Gastrocnemius medialis (tissue), 4 donors: Measurements from ENCODE around the gene ERFL.

Source experiments
- POLR2A ChIP-seq, 2 donors: fragments of 450-650 bp; IDR thresholded peaks; one replicate each; pipeline ENCODE4 v1.6.1; 2017; ENCODE audit warnings: antibody characterized with exemption in 2 of 2, mild to moderate bottlenecking in 2 of 2, moderate library complexity in 2 of 2
- TF ChIP-seq, protein P1 (sequence below), 5 experiments: fragments of 450-650 bp in 3 of 5; fragments of 200-600 bp in 2 of 5; sonication (generic) in 2 of 5; IDR thresholded peaks in 4 of 5; conservative IDR thresholded peaks in 1 of 5; 1 replicate in 4 of 5; 2 replicates in 1 of 5; pipeline ENCODE4 v1.5.1; 2016 to 2019; ENCODE audit warnings: antibody characterized with exemption in 5 of 5, mild to moderate bottlenecking in 3 of 5, moderate library complexity in 3 of 5

DNA sequence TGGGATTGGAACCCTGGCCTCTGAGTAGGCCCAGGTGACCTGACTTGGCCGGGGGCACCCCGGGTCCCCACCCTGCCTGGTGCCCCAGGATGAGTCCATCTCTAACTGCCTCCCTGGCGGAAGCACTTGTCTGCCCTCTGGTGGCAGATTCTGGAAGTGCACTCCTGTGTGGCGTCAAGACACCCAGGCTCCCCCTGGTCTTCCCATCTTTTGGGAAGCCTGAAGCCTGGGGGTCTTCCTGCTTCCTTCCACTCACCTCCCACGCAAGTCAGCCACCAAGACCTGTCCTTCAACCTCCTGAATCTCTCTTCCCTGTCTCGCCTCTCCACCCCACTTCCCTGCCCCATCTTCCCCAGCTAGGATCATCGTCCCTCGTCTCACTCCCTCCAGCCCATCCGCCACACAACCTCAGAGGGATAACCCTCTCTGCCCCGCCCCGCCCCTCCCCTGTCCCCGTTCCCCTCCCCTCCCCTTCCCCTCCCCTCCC, 23.5 kb upstream of the ERFL start:
- TF ChIP-seq, protein P1, sequence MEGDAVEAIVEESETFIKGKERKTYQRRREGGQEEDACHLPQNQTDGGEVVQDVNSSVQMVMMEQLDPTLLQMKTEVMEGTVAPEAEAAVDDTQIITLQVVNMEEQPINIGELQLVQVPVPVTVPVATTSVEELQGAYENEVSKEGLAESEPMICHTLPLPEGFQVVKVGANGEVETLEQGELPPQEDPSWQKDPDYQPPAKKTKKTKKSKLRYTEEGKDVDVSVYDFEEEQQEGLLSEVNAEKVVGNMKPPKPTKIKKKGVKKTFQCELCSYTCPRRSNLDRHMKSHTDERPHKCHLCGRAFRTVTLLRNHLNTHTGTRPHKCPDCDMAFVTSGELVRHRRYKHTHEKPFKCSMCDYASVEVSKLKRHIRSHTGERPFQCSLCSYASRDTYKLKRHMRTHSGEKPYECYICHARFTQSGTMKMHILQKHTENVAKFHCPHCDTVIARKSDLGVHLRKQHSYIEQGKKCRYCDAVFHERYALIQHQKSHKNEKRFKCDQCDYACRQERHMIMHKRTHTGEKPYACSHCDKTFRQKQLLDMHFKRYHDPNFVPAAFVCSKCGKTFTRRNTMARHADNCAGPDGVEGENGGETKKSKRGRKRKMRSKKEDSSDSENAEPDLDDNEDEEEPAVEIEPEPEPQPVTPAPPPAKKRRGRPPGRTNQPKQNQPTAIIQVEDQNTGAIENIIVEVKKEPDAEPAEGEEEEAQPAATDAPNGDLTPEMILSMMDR (IDR thresholded peaks at IDR 0.05 in 4 of 5, conservative IDR thresholded peaks at IDR 0.05 in 1 of 5) = peak; percentile 75 to 99 (median 87)
- no peak for TF ChIP-seq POLR2A (IDR thresholded peaks at IDR 0.05)
